Stimulated activated CD8-positive, alpha-beta memory T cell treated with anti-CD3 and anti-CD28 coated beads, Interleukin-4, amount 100 ng/mL, for 4 hours (primary cell): ENCODE data around the gene CCNK.

Source experiments
- DNase-seq, 2 donors: peaks; one replicate each; pipeline ENCODE4 v3.0.0-alpha.2; 2020; ENCODE audit warnings: low read depth in 2 of 2, low spot score in 1 of 2

Gene CCNK

GRCh38 chr14:99466758-99467157 lies 14.5 kb upstream of the CCNK start:
- DNase-seq: no peak

DNA sequence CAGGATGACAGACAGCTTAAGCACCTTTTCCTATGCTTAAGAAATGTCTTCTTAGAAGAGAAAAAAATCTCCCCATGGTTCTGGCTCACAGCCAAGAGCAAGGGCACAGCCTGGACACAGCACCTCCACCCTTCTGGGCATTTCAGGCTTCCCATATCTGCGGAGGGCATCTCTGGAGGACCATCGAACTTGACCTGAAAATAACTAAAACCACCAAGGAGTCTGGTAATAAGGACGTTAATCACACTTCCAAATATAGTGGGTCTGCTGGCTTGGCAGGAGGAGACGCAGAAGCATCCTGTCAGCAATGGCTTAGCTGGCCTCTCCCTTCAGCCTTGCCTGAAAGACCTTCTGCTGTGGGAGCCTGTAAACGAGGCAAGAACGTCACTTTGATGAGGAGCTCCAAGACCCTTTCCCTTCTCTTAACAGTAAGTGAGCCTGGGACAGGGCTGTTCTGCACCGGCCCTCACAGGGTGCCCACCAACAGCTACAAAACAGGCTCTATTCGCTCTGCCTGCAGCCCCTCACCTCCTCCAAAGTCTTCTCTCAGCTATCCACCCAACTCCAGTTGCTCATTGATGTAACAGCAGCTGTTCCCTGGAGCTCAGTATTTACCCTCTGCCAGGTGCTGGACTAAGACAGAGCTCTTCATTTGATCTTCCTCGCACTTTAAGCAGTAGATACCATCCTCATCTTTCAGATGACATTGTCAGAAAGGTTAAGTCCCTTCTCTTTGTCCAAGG lies 13.7 kb upstream of the CCNK start:
- no peak for DNase-seq

DNA sequence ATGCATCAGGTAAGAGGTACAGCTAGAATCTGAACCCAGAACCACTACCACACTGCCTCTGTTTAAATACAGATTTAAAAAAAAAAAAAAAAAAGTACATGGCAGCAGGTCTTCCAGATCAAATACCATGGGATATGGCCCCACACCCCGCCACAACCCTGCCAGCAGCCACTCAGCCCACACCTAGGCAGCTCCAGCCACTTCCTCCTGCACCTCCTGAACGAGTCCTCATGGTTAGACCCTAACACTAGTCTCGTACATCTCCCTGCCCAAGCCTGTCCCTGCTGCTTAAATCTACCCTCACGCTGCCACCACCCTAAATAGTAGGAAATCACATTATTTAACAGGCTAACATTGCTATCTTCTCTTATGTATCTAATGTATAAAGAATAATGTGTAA lies 13.1 kb upstream of the CCNK start:
- no peak for DNase-seq

DNA sequence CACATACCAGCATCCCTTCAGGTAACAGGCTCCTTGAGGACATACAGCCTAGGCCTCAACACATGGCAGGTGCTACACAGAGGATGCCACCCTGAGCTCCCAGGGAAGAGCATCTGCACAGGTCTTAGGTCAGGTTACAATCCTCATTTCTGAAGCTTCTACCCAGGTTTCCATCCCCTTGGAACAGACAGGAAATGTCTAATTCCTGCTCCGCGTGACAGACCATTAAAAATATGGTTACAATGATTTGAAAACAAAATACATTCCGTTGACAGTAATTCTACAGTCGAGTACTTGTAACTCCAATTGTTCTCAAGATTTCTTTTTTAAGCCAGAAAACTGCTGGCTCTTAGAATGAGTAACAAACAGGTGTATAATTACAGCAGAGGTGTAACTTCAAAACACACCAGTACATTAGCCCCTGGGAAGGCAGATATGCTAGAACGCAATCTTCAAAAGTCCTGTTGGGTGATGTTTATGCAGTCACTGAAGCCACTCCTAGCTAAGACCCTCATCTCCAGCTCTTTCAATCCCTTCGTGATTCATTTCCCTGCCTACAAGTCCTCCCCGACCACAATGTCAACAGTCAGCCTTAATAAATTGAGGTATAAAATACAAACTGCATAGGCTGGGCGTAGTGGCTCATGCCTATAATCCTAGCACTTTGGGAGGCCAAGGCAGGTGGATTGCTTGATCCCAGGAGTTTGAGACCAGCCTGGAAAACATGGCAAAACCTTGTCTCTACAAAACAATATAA lies 12.2 kb upstream of the CCNK start:
- no peak for DNase-seq

GRCh38 chr14:99471731-99472130 lies 9.5 kb upstream of the CCNK start:
- DNase-seq: no peak

DNA sequence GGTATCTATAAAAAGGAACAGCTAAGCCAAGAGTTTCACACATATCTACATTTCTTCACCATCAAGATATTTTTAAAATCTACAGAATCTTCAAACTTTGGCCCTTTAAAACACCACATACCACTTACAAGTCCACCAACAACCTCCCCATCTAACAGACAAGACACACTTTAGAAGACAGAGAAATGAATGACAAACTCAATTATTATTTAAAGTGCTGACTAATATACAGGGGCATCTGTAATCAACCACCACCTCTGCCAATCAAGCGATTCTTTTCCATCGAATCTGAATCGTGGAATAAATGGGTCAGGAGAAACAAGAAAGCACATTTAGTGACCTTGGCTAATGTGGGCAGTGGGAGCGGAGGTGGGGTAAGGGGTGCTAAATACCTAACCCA lies 8.3 kb upstream of the CCNK start:
- DNase-seq: no peak

- DNase-seq: no peak
Measured at GRCh38 chr14:99473458-99473857, 7.8 kb upstream of the CCNK start.

DNA sequence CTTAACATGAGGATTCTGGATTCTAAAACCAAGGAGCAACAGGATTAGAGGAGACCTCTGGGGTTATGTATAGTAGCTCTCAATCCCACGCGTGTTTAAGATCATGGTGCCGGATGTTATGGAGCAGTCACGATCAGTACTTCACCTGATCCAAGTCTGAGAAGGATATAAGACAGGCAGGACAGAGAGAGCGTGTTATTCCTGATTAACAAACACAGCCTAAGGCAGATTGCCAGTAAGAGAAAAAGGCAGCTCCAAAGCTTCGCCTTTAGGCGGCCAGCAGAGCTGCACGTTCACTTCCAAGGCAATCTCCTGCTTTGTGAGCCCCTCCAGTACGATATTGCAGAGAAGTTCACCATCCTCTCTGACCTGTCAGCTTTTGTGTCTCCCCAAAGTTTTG lies 6.0 kb upstream of the CCNK start:
- DNase-seq: no peak

DNA sequence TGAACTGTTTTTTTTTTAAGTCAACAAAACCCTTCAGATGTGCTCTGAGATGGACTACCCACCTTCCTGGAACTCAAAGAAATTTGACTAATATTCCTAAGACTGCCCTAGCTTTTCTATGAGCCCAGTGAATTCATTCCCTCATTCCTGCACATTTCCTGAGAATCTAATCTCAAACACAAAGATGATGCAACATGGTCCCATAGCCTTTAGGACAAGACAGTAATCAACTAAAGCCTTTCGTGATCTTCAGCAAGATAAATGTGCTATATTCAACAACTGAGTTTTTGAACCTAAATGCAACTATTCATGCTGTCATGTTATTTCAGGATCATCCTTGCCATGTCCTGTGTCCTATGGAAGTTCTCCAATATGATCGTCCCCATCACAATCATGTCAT lies 5.5 kb upstream of the CCNK start:
- DNase-seq: no peak

GRCh38 chr14:99476864-99477263 lies 4.3 kb upstream of the CCNK start:
- no peak for DNase-seq

DNA sequence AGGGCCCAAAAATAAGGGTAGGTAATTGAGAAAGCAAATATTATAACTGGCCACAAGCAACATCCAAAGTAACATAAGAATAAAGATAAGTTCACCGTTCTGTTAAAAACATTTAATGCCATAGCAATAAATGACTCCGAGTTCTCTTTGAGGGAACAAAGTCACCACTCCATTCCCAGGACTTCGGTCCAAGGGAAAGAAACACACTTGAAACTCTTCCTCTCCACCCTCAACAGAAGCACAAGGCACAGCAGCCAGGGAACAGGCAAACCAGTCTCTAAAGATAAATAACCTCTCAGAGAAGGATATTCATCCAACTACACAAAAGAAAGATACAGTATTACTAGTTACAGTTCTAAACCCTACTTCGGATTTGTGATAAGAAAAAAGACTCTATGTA lies 3.1 kb upstream of the CCNK start:
- DNase-seq: no peak

- DNase-seq: no peak
Measured at GRCh38 chr14:99479160-99479905, 1.9 kb upstream of the CCNK start.

- DNase-seq: no peak
Measured at GRCh38 chr14:99479906-99480869, 1.0 kb upstream of the CCNK start, which contains the start of gene SETD3. Gene SETD3 (minus strand): TSS chr14:99480859. CDS start chr14:99465805, 15,054 bp downstream.

DNA sequence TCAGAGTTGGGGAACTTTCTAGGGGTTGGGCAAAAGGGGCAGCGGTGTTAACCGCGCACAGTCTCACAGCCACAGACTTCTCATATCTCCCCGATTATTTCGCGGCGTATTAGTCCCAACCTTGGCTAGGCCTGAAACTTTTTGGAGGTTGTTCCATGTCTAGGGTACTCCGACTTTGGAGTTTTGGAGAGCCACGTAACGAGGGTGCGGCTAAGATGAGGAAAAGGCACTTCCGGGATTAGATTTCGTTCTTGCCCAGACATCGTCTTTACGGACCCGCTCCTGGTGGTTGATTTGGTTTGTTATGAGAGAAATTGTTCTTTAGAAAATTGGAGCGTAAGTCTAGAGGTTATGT lies 513 bp downstream of the CCNK start:
- no peak for DNase-seq

GRCh38 chr14:99484106-99484505 lies 2.9 kb downstream of the CCNK start:
- DNase-seq: no peak

DNA sequence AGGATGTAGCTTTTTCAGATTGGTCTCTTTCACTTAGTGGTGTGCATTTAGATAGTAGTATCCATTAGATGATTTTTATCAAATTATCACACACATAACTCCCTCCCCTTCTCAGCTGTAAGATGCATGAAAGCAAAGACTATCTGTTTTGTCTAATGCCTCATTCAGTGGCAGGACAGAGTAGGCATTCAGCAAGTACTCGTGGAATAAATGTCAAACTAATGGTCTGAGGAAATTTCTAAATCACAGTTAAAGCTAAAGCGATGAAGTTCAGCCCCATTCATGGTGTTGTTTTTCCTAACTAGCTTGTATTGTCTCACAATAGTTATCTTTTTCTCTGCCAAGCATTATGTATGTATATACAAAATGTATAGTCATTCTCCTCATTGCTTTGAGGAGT lies 16.1 kb downstream of the CCNK start:
- no peak for DNase-seq

- DNase-seq: no peak
Measured at GRCh38 chr14:99497894-99498293, 16.7 kb downstream of the CCNK start.

GRCh38 chr14:99502989-99503421 lies 21.8 kb downstream of the CCNK start:
- DNase-seq: no peak

DNA sequence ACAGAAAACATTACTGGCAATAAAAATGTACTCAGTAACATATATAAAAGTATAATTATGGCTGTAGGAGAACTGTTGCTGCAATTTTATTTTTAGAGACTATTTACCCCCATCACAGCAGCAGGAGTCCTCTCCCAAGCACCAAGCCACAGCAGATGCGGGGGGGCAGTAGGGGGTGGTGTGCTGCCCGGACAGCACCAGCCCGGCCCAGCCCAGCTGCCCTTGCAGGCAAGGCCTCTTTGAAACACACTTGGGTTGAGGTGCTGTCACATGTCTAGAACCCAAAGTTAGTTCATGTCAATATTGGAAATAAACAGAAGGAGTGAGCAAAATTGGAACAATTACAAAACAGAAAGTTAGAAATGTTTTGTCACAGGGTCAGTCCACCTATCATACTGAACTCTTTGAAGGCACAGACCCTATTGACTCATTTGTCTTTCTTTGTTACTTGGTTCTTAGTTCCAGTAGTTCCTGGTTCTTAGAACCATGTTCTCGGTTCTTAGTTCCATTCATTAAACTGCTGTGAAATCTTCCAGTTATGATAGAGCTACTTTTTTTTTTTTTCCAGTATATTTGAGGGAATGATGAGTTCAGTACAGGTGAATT lies 22.7 kb downstream of the CCNK start:
- DNase-seq: no peak

DNA sequence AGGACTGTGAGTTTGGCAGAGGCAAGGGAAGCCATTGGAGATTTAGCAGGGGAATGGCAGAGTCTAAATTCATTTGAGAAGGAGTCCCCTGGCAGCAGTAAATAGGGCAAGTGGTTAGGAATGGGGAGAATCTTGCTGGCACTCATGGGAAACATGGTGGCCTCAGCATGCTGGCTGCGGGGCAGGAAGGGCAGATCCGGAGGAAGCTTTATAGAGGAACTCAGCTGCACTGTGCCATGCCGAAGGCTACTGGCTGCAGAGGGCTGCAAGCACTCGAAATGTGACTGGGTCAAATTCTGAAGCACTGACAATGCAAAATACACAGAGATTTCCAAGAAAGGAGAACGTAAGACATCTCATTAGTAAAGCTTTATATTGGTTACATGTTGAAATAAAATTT lies 23.9 kb downstream of the CCNK start:
- DNase-seq: no peak
